SK-N-SH treated with all-trans-retinoic acid at 6 μM for 48 hours (cell line): ENCODE data around the gene URI1.

Experiments used
- ARNTL ChIP-seq: fragments of 450-650 bp; formaldehyde crosslinking; IDR thresholded peaks from 2 replicates; pipeline ENCODE4 v1.5.0; 2020; ENCODE audit warnings: low read depth, mild to moderate bottlenecking, moderate library complexity, borderline replicate concordance
- BACH2 ChIP-seq: fragments of 250-450 bp; sonication (Bioruptor Pico); IDR thresholded peaks from 2 replicates; pipeline ENCODE4 v1.9.0; 2021; ENCODE audit warnings: mild to moderate bottlenecking, borderline replicate concordance
- CSDC2 ChIP-seq: fragments of 250-450 bp; sonication (Bioruptor Pico); IDR thresholded peaks from 2 replicates; pipeline ENCODE4 v1.5.0; 2020; ENCODE audit warnings: mild to moderate bottlenecking, moderate library complexity
- ESRRG ChIP-seq: fragments of 250-450 bp; sonication (Bioruptor Pico); IDR thresholded peaks from 2 replicates; pipeline ENCODE4 v1.6.1; 2021; ENCODE audit warnings: mild to moderate bottlenecking
- ISL1 ChIP-seq: fragments of 250-450 bp; sonication (Bioruptor Pico); IDR thresholded peaks from 2 replicates; pipeline ENCODE4 v2.1.2; 2022; ENCODE audit warnings: mild to moderate bottlenecking, moderate library complexity
- PPARA ChIP-seq: fragments of 250-450 bp; sonication (Bioruptor Pico); IDR thresholded peaks from 2 replicates; pipeline ENCODE4 v1.5.0; 2020; ENCODE audit warnings: mild to moderate bottlenecking, borderline replicate concordance
- RARB ChIP-seq: fragments of 250-450 bp; sonication (Bioruptor Pico); IDR thresholded peaks from 2 replicates; pipeline ENCODE4 v1.8.0; 2021; ENCODE audit warnings: mild to moderate bottlenecking, moderate library complexity
- ZC3H10 ChIP-seq: fragments of 250-450 bp; sonication (Bioruptor Pico); IDR thresholded peaks from 2 replicates; pipeline ENCODE4 v1.5.1; 2021; ENCODE audit warnings: mild to moderate bottlenecking, moderate library complexity
- ZNF70 ChIP-seq: fragments of 450-650 bp; formaldehyde crosslinking; IDR thresholded peaks from 2 replicates; pipeline ENCODE4 v1.5.0; 2020; ENCODE audit warnings: mild to moderate bottlenecking, moderate library complexity
- TF ChIP-seq, protein P1 (sequence below): fragments of 250-450 bp; sonication (Bioruptor Pico); IDR thresholded peaks from 2 replicates; pipeline ENCODE4 v1.8.0; 2020; ENCODE audit warnings: mild to moderate bottlenecking, moderate library complexity, borderline replicate concordance
- TF ChIP-seq, protein P2 (sequence below): fragments of 250-450 bp; sonication (Bioruptor Pico); IDR thresholded peaks from 2 replicates; pipeline ENCODE4 v1.5.1; 2021; ENCODE audit warnings: mild to moderate bottlenecking, moderate library complexity

DNA sequence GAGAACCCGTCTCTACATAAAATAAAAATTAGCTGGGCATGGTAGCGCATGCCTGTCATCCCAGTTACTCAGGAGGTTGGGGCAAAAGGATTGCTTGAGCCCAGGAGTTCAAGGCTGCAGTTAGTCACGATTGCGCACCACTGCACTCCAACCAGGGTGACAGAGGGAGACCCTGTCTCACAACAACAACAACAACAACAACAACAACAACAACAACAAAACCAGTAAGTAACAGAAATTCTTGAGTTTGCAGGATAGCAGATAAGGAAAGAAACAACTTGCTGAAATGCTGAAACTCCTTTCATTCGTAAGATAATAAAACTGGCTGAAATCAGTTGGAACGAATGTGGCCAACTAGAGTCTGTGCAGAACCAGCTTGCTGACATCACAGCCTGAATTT lies 23.1 kb upstream of the URI1 start:
- TF ChIP-seq ZNF70 (CRISPR knock-in tag) (no peak), RARB (no peak), ARNTL (CRISPR knock-in tag) (no peak), ISL1 (CRISPR knock-in tag) (no peak), ESRRG (CRISPR knock-in tag) (no peak), PPARA (CRISPR knock-in tag) (no peak), BACH2 (no peak), CSDC2 (CRISPR knock-in tag) (no peak), ZC3H10 (CRISPR knock-in tag) (no peak)
- TF ChIP-seq, protein P1, sequence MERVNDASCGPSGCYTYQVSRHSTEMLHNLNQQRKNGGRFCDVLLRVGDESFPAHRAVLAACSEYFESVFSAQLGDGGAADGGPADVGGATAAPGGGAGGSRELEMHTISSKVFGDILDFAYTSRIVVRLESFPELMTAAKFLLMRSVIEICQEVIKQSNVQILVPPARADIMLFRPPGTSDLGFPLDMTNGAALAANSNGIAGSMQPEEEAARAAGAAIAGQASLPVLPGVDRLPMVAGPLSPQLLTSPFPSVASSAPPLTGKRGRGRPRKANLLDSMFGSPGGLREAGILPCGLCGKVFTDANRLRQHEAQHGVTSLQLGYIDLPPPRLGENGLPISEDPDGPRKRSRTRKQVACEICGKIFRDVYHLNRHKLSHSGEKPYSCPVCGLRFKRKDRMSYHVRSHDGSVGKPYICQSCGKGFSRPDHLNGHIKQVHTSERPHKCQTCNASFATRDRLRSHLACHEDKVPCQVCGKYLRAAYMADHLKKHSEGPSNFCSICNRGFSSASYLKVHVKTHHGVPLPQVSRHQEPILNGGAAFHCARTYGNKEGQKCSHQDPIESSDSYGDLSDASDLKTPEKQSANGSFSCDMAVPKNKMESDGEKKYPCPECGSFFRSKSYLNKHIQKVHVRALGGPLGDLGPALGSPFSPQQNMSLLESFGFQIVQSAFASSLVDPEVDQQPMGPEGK = no peak
- TF ChIP-seq, protein P2, sequence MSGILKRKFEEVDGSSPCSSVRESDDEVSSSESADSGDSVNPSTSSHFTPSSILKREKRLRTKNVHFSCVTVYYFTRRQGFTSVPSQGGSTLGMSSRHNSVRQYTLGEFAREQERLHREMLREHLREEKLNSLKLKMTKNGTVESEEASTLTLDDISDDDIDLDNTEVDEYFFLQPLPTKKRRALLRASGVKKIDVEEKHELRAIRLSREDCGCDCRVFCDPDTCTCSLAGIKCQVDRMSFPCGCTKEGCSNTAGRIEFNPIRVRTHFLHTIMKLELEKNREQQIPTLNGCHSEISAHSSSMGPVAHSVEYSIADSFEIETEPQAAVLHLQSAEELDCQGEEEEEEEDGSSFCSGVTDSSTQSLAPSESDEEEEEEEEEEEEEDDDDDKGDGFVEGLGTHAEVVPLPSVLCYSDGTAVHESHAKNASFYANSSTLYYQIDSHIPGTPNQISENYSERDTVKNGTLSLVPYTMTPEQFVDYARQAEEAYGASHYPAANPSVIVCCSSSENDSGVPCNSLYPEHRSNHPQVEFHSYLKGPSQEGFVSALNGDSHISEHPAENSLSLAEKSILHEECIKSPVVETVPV (CRISPR knock-in tag) = no peak
